RWPE2 (cell line): ENCODE results near the gene HDAC4.

Experiments used
- ATAC-seq: fragments of 200-7000 bp; cut with Tn5 transposase; 3 replicates; pipeline ENCODE4 v1.9.1; 2021; ENCODE audit warnings: low read depth
- DNase-seq: peaks from one replicate; pipeline ENCODE4 v3.0.0-alpha.2; 2020; ENCODE audit warnings: low spot score
- H3K27ac ChIP-seq: fragments of 450-650 bp; 2 replicates; pipeline ENCODE4 v1.5.1; 2017; ENCODE audit warnings: mild to moderate bottlenecking; ENCODE audit not compliant: poor library complexity, severe bottlenecking
- H3K27me3 ChIP-seq: fragments of 250-450 bp; sonication (Bioruptor Pico); 2 replicates; pipeline ENCODE4 v1.5.1; 2021; ENCODE audit warnings: mild to moderate bottlenecking, moderate library complexity; ENCODE audit not compliant: insufficient read depth, poor library complexity, severe bottlenecking
- H3K36me3 ChIP-seq: fragments of 250-450 bp; sonication (Bioruptor Pico); 2 replicates; pipeline ENCODE4 v1.5.1; 2020; ENCODE audit warnings: low read depth, mild to moderate bottlenecking, moderate library complexity
- H3K4me1 ChIP-seq: fragments of 250-450 bp; sonication (Bioruptor Pico); 2 replicates; pipeline ENCODE4 v1.5.1; 2021; ENCODE audit warnings: mild to moderate bottlenecking, moderate library complexity; ENCODE audit not compliant: insufficient read depth, poor library complexity, severe bottlenecking
- H3K4me3 ChIP-seq: fragments of 250-450 bp; sonication (Bioruptor Pico); 2 replicates; pipeline ENCODE4 v1.5.1; 2021; ENCODE audit warnings: mild to moderate bottlenecking, moderate library complexity; ENCODE audit not compliant: severe bottlenecking
- H3K9me3 ChIP-seq: fragments of 250-450 bp; sonication (Bioruptor Pico); 2 replicates; pipeline ENCODE4 v1.5.1; 2021; ENCODE audit warnings: mild to moderate bottlenecking, moderate library complexity; ENCODE audit not compliant: severe bottlenecking
- TF ChIP-seq, protein P1 (sequence below): fragments of 450-650 bp; IDR thresholded peaks from one replicate; pipeline ENCODE4 v1.5.1; 2017; ENCODE audit warnings: mild to moderate bottlenecking, moderate library complexity; ENCODE audit not compliant: poor library complexity, severe bottlenecking

HDAC4 gene

DNA sequence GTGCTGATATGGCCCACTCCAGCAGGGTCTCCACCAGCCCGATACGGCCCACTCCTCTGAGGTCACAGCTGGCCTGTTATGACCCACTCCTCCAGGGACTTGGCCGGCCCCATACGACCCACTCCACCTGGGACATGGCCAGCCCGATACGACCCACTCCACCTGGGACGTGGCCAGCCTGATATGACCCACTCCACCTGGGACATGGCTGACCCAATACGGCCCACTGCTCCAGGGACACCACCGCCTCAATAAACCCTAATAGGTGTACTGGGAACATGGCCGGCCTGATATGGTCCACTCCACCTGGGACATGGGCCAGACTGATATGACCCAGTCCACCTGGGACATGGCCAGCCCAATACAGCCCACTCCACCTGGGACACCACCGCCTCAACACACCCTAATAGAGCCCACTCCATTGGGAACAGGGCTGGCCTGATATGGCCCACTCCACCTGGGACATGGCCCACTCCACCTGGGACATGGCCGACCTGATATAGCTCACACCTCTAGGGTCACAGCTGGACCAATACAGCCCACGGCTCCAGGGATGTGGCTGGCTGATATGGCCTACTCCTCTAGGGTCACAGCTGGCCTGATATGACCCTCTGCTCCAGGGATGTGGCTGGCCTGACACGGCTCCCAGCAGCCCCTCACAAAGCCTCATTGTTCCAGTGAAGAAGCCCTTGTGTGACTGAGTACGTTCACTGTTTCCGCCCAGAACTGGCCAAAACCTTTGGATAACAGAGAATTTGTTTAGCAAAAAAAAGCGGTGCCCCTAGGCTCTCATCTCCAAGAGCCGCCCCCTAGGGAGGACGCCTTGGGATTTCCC lies 245.6 kb downstream of the HDAC4 start:
- Histone ChIP-seq H3K4me1 (no peaks in the 10 kb centered on the region), H3K4me3 (no peak overlapping the region), H3K27ac (no peak overlapping the region), H3K9me3 (no peaks in the 10 kb centered on the region), H3K27me3 (no peaks in the 10 kb centered on the region), H3K36me3 (no peaks in the 10 kb centered on the region)
- DNase-seq (peak; percentile 42), ATAC-seq (no peak)
- TF ChIP-seq, protein P1, sequence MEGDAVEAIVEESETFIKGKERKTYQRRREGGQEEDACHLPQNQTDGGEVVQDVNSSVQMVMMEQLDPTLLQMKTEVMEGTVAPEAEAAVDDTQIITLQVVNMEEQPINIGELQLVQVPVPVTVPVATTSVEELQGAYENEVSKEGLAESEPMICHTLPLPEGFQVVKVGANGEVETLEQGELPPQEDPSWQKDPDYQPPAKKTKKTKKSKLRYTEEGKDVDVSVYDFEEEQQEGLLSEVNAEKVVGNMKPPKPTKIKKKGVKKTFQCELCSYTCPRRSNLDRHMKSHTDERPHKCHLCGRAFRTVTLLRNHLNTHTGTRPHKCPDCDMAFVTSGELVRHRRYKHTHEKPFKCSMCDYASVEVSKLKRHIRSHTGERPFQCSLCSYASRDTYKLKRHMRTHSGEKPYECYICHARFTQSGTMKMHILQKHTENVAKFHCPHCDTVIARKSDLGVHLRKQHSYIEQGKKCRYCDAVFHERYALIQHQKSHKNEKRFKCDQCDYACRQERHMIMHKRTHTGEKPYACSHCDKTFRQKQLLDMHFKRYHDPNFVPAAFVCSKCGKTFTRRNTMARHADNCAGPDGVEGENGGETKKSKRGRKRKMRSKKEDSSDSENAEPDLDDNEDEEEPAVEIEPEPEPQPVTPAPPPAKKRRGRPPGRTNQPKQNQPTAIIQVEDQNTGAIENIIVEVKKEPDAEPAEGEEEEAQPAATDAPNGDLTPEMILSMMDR: no peak

DNA sequence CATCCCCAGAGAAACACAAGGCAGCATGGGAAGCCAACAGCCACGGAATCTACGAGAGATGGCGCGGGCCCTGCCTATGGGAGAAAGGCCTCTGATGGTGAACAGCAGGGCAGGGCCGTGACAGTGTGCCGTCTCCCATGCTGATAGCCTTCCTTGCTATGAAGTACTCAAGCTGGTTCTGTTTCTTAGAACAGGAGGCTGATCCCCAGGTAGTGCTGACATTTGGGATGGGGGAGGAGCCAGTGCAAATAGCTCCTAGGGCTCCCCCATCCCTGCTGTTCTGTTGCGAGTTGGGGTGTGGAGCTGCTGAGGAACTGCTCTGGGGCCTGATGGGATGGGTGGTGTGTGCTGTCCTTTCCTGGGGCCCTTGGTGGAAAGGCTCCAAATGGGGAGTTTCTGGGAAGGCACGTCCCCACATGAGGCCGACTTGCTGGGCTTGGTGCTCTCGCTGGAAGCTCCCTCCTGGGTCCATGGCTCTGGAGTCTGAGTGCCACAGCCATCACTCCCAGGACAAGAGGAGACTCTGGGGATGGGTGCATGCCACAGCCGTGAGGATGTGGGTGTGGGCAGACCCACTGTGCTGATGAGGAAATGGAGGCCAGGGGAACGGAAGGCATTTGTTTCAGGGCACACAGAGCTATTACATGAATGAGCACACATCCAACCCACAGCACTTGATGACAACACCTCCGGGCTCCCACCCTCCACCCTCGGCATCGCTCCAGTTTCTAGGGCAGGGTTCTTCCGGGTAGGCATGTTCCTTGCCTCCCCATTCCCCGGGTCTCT lies 246.8 kb downstream of the HDAC4 start:
- no peak overlapping the region for H3K27ac ChIP-seq
- no peaks in the 10 kb centered on the region for H3K36me3 ChIP-seq
- H3K4me1 ChIP-seq: no peaks in the 10 kb centered on the region
- no peaks in the 10 kb centered on the region for H3K27me3 ChIP-seq
- peak; percentile 42 for DNase-seq
- no peak for ATAC-seq
- H3K4me3 ChIP-seq: no peak overlapping the region
- H3K9me3 ChIP-seq: no peaks in the 10 kb centered on the region
- TF ChIP-seq, protein P1: no peak

DNA sequence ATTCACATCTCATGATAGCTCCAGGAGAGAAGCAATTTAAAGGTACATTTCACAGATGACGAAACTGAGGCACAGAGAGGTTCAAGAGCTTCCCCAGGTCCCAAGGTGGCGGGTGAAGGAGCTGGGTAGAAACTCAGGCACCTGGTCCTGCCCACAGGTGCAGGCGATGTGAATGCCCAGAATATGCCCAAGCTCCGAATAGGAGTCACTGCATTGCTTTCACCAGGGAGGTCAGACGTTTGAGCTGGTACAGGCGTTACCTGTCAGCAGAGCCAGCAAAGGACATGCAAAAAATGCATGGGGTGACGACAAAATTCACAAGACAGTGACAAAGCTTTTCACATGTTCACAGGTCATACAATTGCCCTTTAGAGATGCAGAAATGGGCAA lies 247.9 kb downstream of the HDAC4 start:
- Histone ChIP-seq H3K27ac (no peak overlapping the region), H3K27me3 (no peaks in the 10 kb centered on the region), H3K4me1 (no peaks in the 10 kb centered on the region), H3K9me3 (no peaks in the 10 kb centered on the region), H3K4me3 (no peak overlapping the region), H3K36me3 (no peaks in the 10 kb centered on the region)
- TF ChIP-seq, protein P1: no peak
- no peak for ATAC-seq
- peak; percentile 19 for DNase-seq

DNA sequence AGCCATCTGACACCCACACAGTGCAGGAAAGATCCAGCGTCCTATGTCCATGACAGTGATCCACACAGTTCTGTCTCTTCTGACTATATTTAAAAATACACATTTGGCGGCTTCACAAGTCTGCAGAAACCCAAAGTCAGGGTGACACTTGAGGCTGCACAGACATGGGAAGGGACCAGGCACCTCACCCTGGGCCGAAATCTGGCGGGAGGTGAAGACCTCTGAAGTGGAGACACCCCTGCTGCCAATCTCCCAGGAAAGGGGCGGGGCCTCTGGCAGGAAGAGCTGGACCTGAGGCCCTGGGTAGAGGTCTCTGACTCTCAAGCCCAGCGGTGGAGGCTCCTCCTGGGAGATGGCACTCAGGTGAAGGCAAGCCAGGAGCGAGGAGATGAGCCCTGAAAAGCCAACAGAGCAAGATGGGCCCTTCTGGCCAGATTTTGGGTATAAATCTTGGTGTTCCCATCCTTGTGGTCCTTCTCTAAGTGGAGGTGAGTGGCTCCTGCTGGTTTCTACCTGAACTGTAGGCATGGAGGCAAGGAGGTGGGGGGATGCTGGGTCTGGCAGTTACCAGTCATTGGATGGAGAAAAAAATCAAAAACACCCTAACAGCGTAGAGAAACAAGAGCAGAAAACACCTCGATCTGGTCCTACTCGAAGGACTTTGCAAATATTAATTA lies 248.4 kb downstream of the HDAC4 start:
- ATAC-seq: no peak
- TF ChIP-seq, protein P1: no peak

More for the DNA sequence above, 248.4 kb downstream of the HDAC4 start:
- H3K9me3 ChIP-seq: no peaks in the 10 kb centered on the region
- no peak overlapping the region for H3K4me3 ChIP-seq
- DNase-seq: peak; percentile 47
- H3K27me3 ChIP-seq: no peaks in the 10 kb centered on the region
- H3K4me1 ChIP-seq: no peaks in the 10 kb centered on the region
- no peaks in the 10 kb centered on the region for H3K36me3 ChIP-seq
- no peak overlapping the region for H3K27ac ChIP-seq
